Mesenchymal stem cell (in vitro differentiated cells and primary cell): Measurements from ENCODE around the gene RCC2. TPM values are rescaled to one million over a fixed set of nuclear protein-coding genes. Genes with fewer than 3 reads are reported as not detected.
"Not testable (repeated sequence)": the region's sequence is repeated elsewhere in the genome, so short reads cannot be mapped to it uniquely, and the experiment has no call there.

ENCODE experiments used
- DNase-seq: peaks from one replicate; pipeline ENCODE4 v3.0.0-alpha.2; 2013
- H2AFZ ChIP-seq: one replicate; pipeline ENCODE4 v1.6.1; 2013; ENCODE audit warnings: low read depth, mild to moderate bottlenecking, control low read depth, inconsistent platforms, low read length, moderate library complexity
- H2AK5ac ChIP-seq: 2 replicates; pipeline ENCODE4 v1.6.1; 2013; ENCODE audit warnings: low read length, moderate library complexity, mild to moderate bottlenecking, inconsistent platforms; ENCODE audit not compliant: severe bottlenecking
- H2BK120ac ChIP-seq: one replicate; pipeline ENCODE4 v1.6.1; 2013; ENCODE audit warnings: low read depth, mild to moderate bottlenecking, inconsistent platforms, low read length, moderate library complexity
- H2BK12ac ChIP-seq, 2 experiments: one replicate each; pipeline ENCODE4 v1.6.1; 2013; ENCODE audit warnings: inconsistent platforms in 2 of 2, low read length in 2 of 2, mild to moderate bottlenecking in 2 of 2, moderate library complexity in 2 of 2, control low read depth in 1 of 2
- H2BK15ac ChIP-seq: one replicate; pipeline ENCODE4 v1.6.1; 2013; ENCODE audit warnings: mild to moderate bottlenecking, low read depth, inconsistent platforms; ENCODE audit not compliant: poor library complexity, severe bottlenecking
- H2BK5ac ChIP-seq: 2 replicates; pipeline ENCODE4 v1.6.1; 2013; ENCODE audit warnings: low read depth, mild to moderate bottlenecking, low read length, control low read depth, inconsistent platforms; ENCODE audit not compliant: poor library complexity, severe bottlenecking
- H3K14ac ChIP-seq, 2 experiments: one replicate each; pipeline ENCODE4 v1.6.1; 2013; ENCODE audit warnings: inconsistent platforms in 2 of 2, low read length in 2 of 2, control low read depth in 1 of 2, mild to moderate bottlenecking in 1 of 2, moderate library complexity in 1 of 2
- H3K18ac ChIP-seq, 2 experiments: one replicate each; pipeline ENCODE4 v1.6.1; 2013; ENCODE audit warnings: inconsistent platforms in 2 of 2, low read length in 2 of 2, control low read depth in 1 of 2, low read depth in 1 of 2, mild to moderate bottlenecking in 1 of 2
- H3K23ac ChIP-seq, 2 experiments: one replicate each; pipeline ENCODE4 v1.6.1; 2013; ENCODE audit warnings: inconsistent platforms in 2 of 2, low read length in 2 of 2, mild to moderate bottlenecking in 2 of 2, moderate library complexity in 2 of 2, control low read depth in 1 of 2
- H3K27ac ChIP-seq: 2 replicates; pipeline ENCODE4 v1.5.1; 2013; ENCODE audit warnings: mild to moderate bottlenecking, moderate library complexity, low read length, control low read depth, inconsistent platforms; ENCODE audit not compliant: poor library complexity, severe bottlenecking
- H3K27me3 ChIP-seq, 2 experiments: 2 replicates each; pipeline versions ENCODE4 v1.6.1 to v1.7.0; 2013; ENCODE audit warnings: low read length in 2 of 2, mild to moderate bottlenecking in 2 of 2, moderate library complexity in 2 of 2, control low read depth in 1 of 2, inconsistent platforms in 1 of 2; ENCODE audit not compliant: control insufficient read depth in 1 of 2, insufficient read depth in 1 of 2
- H3K36me3 ChIP-seq, 2 experiments: 2 replicates each; pipeline versions ENCODE4 v1.6.1 to v1.7.0; 2013; ENCODE audit warnings: low read length in 2 of 2, control low read depth in 1 of 2, inconsistent platforms in 1 of 2, low read depth in 1 of 2, mild to moderate bottlenecking in 1 of 2; ENCODE audit not compliant: insufficient read depth in 2 of 2, control insufficient read depth in 1 of 2
- H3K4ac ChIP-seq, 2 experiments: one replicate each; pipeline ENCODE4 v1.6.1; 2013; ENCODE audit warnings: inconsistent platforms in 2 of 2, low read length in 2 of 2, mild to moderate bottlenecking in 2 of 2, moderate library complexity in 2 of 2, control low read depth in 1 of 2, low read depth in 1 of 2
- H3K4me1 ChIP-seq: 2 replicates; pipeline ENCODE4 v1.6.1; 2013; ENCODE audit warnings: low read depth, low read length, control low read depth; ENCODE audit not compliant: control insufficient read depth, insufficient read depth
- H3K4me2 ChIP-seq: 2 replicates; pipeline ENCODE4 v1.6.1; 2013; ENCODE audit warnings: low read length, mild to moderate bottlenecking, inconsistent platforms; ENCODE audit not compliant: poor library complexity, severe bottlenecking
- H3K4me3 ChIP-seq, 2 experiments: 2 replicates each; pipeline versions ENCODE4 v1.5.1 to v1.7.0; 2013; ENCODE audit warnings: low read length in 2 of 2, mild to moderate bottlenecking in 2 of 2, control low read depth in 1 of 2, low read depth in 1 of 2; ENCODE audit not compliant: insufficient read depth in 1 of 2
- H3K79me1 ChIP-seq: replicated peaks from 2 replicates; pipeline ENCODE4 v1.6.1; 2013; ENCODE audit warnings: mild to moderate bottlenecking, control low read depth, low read length, inconsistent platforms; ENCODE audit not compliant: poor library complexity, severe bottlenecking
- H3K9ac ChIP-seq: 2 replicates; pipeline ENCODE4 v1.7.0; 2013; ENCODE audit warnings: mild to moderate bottlenecking, low read length, moderate library complexity
- H3K9me3 ChIP-seq: 2 replicates; pipeline ENCODE4 v1.7.0; 2013; ENCODE audit warnings: mild to moderate bottlenecking, low read length; ENCODE audit not compliant: control insufficient read depth
- H4K8ac ChIP-seq: one replicate; pipeline ENCODE4 v1.6.1; 2013; ENCODE audit warnings: inconsistent platforms, mild to moderate bottlenecking, low read length, moderate library complexity
- H4K91ac ChIP-seq: one replicate; pipeline ENCODE4 v1.6.1; 2013; ENCODE audit warnings: mild to moderate bottlenecking, low read length, inconsistent platforms
- WGBS: methylation state at CpG from one replicate; pipeline ENCODE4 v1.1.7; 2013; ENCODE audit warnings: mixed read lengths; 5-methylcytosine and 5-hydroxymethylcytosine counted together
- polyA plus RNA-seq, 2 experiments: library from polyadenylated mRNA; stranded (reverse); fragments of 200-250 nt; gene quantifications; one replicate each; pipeline ENCODE4 v1.2.3, GENCODE V29; 2013

Gene RCC2
- 40.7 TPM for polyA plus RNA-seq (2013, experiment 1 of 2)
- polyA plus RNA-seq (2013, experiment 2 of 2) = 39.8 TPM

- H2BK5ac ChIP-seq = peak within 1 kb of the TSS; percentile 87
- peak within 1 kb of the TSS; percentile 83 for H2BK120ac ChIP-seq
- peak within 1 kb of the TSS; percentile 93 for H3K4me3 ChIP-seq
- H3K4me1 ChIP-seq = peaks cover 25% of the 10 kb centered on the region
- H4K91ac ChIP-seq = peak within 1 kb of the TSS; percentile 61
- H4K8ac ChIP-seq = peak within 1 kb of the TSS; percentile 66
- H3K14ac ChIP-seq = peak within 1 kb of the TSS in 1 of 2 experiments; percentile 87
- peak within 1 kb of the TSS; percentile 25 for H2AK5ac ChIP-seq
- H3K18ac ChIP-seq = peak within 1 kb of the TSS; percentile 89 to 98
- peak within 1 kb of the TSS; percentile 99 for H3K4me2 ChIP-seq
- peak within 1 kb of the TSS; percentile 85 for H3K4ac ChIP-seq
- H2BK12ac ChIP-seq = peak within 1 kb of the TSS in 1 of 2 experiments; percentile 77
- no peak within 1 kb of the TSS for H2BK15ac ChIP-seq
- WGBS = under 1% methylated on average over 67 of the region's 75 CpGs
- H3K9me3 ChIP-seq = no peaks in the 10 kb centered on the region
- H3K27ac ChIP-seq = peak within 1 kb of the TSS; percentile 90
- H3K36me3 ChIP-seq = peaks cover 8 to 10% of the 10 kb centered on the region in 2 experiments
- peak within 1 kb of the TSS; percentile 36 for H2AFZ ChIP-seq
- peak within 1 kb of the TSS in 1 of 2 experiments; percentile 63 for H3K23ac ChIP-seq
- H3K9ac ChIP-seq = peak within 1 kb of the TSS; percentile 94
- peak; percentile 87 for DNase-seq
- H3K79me1 ChIP-seq = peaks cover 4% of the 10 kb centered on the region
- no peaks in the 10 kb centered on the region for H3K27me3 ChIP-seq
These were observed at the start of gene RCC2 for GRCh38 chr1:17439250-17440073. Gene RCC2, minus strand, starts transcription at chr1:17439677. Its CDS starts 1,163 bp downstream, at chr1:17438514.

GRCh38 chr1:17486242-17486641, 46.8 kb upstream of the RCC2 start:
- H3K27me3 ChIP-seq = peaks cover 0 to 4% of the 10 kb centered on the region in 2 experiments
- H4K91ac ChIP-seq = no peak overlapping the region
- H3K9ac ChIP-seq = no peak overlapping the region
- H3K18ac ChIP-seq = no peak overlapping the region
- H3K14ac ChIP-seq = no peak overlapping the region
- no peak overlapping the region for H3K23ac ChIP-seq
- no peak overlapping the region for H2BK12ac ChIP-seq
- no peak overlapping the region for H2BK5ac ChIP-seq
- H2BK15ac ChIP-seq = no peak overlapping the region
- peaks cover 3% of the 10 kb centered on the region for H3K4me1 ChIP-seq
- no peak overlapping the region for H4K8ac ChIP-seq
- 98% methylated on average over 9 of the region's 9 CpGs for WGBS
- no peak overlapping the region for H3K27ac ChIP-seq
- no peak overlapping the region for H3K4ac ChIP-seq
- no peak overlapping the region for H2BK120ac ChIP-seq
- H2AFZ ChIP-seq = no peak overlapping the region
- DNase-seq = no peak
- H2AK5ac ChIP-seq = no peak overlapping the region
- no peak overlapping the region for H3K4me3 ChIP-seq
- no peaks in the 10 kb centered on the region for H3K36me3 ChIP-seq
- no peak overlapping the region for H3K4me2 ChIP-seq
- no peaks in the 10 kb centered on the region for H3K9me3 ChIP-seq
- H3K79me1 ChIP-seq = no peaks in the 10 kb centered on the region

- no peak overlapping the region for H2BK5ac ChIP-seq
- 73% methylated on average over 10 of the region's 10 CpGs for WGBS
These were observed 45.8 kb upstream of the RCC2 start for GRCh38 chr1:17485281-17485680.

GRCh38 chr1:17481981-17482380, 42.5 kb upstream of the RCC2 start:
- H2AK5ac ChIP-seq, H3K18ac ChIP-seq, H3K4me3 ChIP-seq, H3K27ac ChIP-seq, H3K4me2 ChIP-seq, H2AFZ ChIP-seq, H4K8ac ChIP-seq, H3K27me3 ChIP-seq, DNase-seq, H3K36me3 ChIP-seq, H3K9ac ChIP-seq, H3K79me1 ChIP-seq, H3K4me1 ChIP-seq, H2BK12ac ChIP-seq, H3K14ac ChIP-seq, H2BK120ac ChIP-seq, H4K91ac ChIP-seq, H3K23ac ChIP-seq, H2BK5ac ChIP-seq, H3K9me3 ChIP-seq, H2BK15ac ChIP-seq, H3K4ac ChIP-seq: not testable (repeated sequence)
- 90% methylated on average over 10 of the region's 10 CpGs for WGBS

More at GRCh38 chr1:17485281-17485680, 45.8 kb upstream of the RCC2 start:
- Histone ChIP-seq H3K4me1 (peaks cover 3% of the 10 kb centered on the region), H4K91ac (no peak overlapping the region), H3K18ac (no peak overlapping the region), H2BK120ac (no peak overlapping the region), H3K79me1 (no peaks in the 10 kb centered on the region), H2BK12ac (no peak overlapping the region), H3K9me3 (no peaks in the 10 kb centered on the region), H2AK5ac (no peak overlapping the region), H3K14ac (no peak overlapping the region), H2BK15ac (no peak overlapping the region), H3K27ac (no peak overlapping the region), H3K4ac (no peak overlapping the region), H2AFZ (no peak overlapping the region), H3K23ac (no peak overlapping the region), H3K4me2 (no peak overlapping the region), H3K27me3 (peaks cover 0 to 4% of the 10 kb centered on the region in 2 experiments), H3K9ac (no peak overlapping the region), H3K36me3 (no peaks in the 10 kb centered on the region), H4K8ac (no peak overlapping the region), H3K4me3 (no peak overlapping the region)
- no peak for DNase-seq
